ENCODE data around the gene C3orf62.

DNA sequence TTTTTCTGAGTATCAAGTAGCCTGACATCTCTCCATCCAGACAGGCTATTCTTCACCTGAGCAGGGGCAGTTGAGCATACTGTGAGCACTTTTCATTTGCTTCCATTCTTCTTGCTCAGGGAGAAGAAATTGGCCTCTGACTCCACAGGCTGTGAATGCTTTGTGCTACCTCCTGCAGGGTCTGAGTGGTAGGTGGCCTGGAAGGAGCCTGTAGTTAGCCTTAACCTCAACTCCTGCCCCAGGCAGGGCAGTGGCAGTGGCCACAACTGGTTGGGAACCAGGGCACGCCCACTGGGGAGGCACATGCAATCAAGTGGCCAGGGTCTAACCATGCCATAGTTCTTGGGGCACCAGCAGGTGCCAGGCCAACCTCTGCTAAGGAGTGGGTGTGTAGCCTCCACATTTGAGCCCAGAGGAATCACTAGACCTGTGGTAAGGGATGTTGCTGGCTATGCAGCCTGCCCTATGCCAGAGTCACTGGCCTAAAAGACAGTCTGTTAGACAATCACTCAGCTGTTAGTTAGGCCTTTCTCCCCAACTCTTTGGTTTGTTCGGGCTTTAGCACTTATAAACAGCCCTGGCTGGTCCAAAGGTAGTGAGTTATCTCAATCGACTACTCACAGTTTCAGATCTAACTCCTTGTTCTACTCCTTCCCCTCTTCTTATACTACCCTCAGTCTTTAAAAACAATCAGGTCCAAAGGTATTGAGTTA is 7.4 kb downstream of the C3orf62 start:
- TF ChIP-seq, protein P1, sequence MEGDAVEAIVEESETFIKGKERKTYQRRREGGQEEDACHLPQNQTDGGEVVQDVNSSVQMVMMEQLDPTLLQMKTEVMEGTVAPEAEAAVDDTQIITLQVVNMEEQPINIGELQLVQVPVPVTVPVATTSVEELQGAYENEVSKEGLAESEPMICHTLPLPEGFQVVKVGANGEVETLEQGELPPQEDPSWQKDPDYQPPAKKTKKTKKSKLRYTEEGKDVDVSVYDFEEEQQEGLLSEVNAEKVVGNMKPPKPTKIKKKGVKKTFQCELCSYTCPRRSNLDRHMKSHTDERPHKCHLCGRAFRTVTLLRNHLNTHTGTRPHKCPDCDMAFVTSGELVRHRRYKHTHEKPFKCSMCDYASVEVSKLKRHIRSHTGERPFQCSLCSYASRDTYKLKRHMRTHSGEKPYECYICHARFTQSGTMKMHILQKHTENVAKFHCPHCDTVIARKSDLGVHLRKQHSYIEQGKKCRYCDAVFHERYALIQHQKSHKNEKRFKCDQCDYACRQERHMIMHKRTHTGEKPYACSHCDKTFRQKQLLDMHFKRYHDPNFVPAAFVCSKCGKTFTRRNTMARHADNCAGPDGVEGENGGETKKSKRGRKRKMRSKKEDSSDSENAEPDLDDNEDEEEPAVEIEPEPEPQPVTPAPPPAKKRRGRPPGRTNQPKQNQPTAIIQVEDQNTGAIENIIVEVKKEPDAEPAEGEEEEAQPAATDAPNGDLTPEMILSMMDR (IDR thresholded peaks at IDR 0.05) = no peak
- no peak for TF ChIP-seq POLR2A (IDR thresholded peaks at IDR 0.05)

Measured in testis (tissue), 2 donors.